Renal cortex interstitium (tissue), 11 donors: ENCODE measurements around the gene IFT122. TPM values are rescaled to one million over a fixed set of nuclear protein-coding genes. Genes with fewer than 3 reads are reported as not detected.
"Not testable (repeated sequence)": the region's sequence is repeated elsewhere in the genome, so short reads cannot be mapped to it uniquely, and the experiment has no call there.

Source experiments
- DNase-seq, 11 donors: peaks; one replicate each; pipeline ENCODE4 v3.0.0-alpha.2; 2013; ENCODE audit warnings: low read depth in 9 of 11, low spot score in 4 of 11; ENCODE audit errors: extremely low read depth in 1 of 11
- polyA plus RNA-seq, 3 donors: library from polyadenylated mRNA; unstranded; fragments of 120-200 nt; gene quantifications; one replicate each; pipeline ENCODE4 v1.2.1, GENCODE V29; 2013; ENCODE audit not compliant: insufficient read length in 3 of 3

Gene IFT122
- polyA plus RNA-seq, 3 donors, result 51.3 to 63.6 (median 62.5) TPM

DNA sequence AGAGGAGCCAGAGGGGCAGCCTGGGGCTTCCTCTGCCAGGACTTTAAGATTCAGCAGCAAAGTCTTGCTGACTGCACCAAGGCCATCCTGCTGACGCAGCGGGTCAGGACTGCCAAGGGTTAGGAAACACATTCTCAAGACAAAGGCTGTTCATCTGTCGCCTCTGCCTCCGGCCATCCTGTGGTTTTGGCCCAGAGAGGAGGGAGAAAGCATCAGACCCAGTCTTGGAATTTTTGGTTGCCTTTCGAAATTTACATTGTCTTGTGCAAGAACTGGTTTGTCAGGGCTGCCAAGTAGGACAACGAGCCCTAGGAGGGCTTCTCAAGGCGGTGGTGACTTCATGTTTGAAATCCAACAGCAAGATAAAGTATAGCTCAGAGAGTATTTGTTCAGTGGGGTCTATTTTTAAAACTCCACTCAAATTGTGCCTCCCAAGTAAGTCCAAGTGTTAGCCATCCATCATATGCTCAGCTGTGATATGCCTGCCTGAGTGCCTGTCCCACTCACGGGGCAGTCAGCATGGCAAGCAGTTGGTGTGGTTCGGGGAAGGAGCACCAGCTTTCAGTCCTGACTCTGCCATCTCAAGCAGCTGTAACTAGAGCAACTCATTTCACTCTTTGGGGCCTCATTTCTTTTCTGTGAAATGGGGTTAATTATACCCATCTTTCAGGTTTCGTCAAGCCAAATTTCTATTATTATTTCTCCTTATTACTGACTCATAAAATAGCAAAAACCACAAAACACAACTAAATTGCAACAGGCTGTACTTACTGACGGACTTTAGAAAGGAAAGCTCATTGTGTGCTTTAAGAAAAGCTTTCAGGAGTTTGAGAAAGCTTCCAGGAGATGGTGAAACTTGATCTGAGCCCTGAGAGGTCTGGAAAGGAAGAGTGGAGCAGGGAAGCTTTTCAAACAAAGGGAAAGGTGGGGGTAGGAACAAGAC lies 46.0 kb downstream of the IFT122 start:
- no peak for DNase-seq

GRCh38 chr3:129486664-129487035 lies 46.6 kb downstream of the IFT122 start:
- DNase-seq, result no peak

DNA sequence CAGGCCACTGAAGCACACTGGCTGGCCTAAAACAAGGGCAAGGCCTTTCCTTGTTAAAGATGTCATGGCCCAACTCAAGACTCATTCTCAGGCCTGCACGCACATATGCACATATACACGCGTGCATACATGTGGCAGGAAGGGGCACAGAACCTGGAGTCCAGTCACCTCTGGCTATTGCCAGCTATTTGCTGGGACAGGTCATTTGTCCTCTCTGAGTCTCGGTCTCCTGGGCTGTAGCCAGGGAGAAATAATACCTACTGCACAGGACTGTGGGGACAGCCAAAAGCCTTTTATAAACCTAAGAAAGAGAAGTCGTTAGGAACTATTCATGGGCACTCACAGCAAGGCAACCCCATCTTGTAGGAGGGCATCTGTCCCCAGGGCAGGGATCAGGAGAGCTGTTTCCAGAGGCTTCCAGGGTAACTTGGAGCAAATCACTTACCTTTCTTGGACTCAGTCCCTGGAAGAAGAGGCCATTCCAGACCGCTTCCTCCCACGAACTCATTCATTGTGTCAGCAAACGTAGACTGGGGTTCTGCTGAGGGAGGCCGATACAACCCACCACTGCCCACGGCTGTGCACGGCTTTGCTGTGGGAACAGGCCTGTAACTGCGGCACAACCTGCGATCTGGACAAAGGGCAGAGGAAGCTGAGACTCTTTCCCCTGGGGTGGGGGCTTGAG lies 47.3 kb downstream of the IFT122 start:
- DNase-seq, result no peak

DNA sequence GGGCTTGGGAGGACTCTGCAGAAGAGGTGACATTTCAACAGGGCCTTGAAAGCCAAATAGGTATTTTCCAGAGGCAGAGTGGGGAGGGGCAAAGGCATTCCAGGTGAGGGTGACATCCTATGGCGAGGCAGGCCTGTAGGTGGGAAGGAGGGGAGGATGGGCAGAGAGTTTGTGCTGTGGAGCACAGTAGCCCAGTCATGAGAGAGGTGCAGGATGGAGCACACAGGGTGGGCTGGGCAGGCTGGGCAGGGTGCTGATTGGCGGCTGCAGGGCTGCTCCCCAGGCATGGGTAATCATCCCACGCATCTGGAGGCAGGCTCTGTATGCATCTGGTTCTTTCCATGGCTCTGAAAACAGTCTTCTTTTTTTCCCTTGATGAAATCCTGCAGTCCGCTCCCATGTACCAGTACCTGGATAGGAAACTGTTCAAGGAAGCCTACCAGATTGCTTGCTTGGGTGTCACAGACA lies 47.9 kb downstream of the IFT122 start:
- not testable (repeated sequence) for DNase-seq

DNA sequence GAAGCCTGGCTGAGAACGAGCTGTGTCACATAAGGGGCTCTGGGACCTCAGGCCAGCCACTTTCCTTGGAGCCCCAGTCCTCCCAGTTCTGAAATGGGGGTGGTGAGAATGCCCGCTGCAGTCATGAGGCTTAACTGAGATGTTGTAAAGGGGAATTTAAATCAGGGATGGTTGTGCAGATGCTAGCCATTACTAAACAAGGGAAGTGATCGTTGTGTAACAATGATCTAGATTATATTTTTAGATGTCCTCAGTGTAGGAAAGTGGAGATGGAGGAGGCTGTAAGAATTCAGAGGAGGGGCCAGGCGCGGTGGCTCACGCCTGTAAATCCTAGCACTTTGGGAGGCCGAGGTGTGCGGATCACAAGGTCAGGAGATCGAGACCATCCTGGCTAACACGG lies 49.2 kb downstream of the IFT122 start:
- not testable (repeated sequence) for DNase-seq

DNA sequence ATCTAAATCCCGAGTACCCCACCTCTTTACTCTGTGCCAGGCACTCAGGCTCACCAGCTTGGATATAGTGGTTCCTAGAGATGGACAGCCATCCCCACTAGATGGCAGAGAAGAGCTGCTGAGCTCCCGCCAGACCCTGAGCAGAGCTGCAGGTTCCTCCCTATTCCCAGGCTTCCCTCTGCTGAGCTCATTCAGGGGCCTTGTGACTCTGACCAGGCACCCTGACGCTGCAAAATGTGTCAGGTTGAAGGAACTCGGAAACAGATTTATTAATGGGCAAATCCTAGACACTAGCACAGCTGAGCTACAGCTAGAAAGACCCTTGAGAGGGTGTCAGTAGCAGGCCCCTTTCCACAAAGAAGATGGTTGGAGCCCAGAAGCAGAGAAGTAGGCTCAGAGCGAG lies 50.2 kb downstream of the IFT122 start:
- DNase-seq, result peak; percentile 53 to 76 (median 67)

GRCh38 chr3:129491077-129491476 lies 51.1 kb downstream of the IFT122 start:
- DNase-seq, result not testable (repeated sequence)

GRCh38 chr3:129491794-129492193 lies 51.8 kb downstream of the IFT122 start:
- no peak for DNase-seq

DNA sequence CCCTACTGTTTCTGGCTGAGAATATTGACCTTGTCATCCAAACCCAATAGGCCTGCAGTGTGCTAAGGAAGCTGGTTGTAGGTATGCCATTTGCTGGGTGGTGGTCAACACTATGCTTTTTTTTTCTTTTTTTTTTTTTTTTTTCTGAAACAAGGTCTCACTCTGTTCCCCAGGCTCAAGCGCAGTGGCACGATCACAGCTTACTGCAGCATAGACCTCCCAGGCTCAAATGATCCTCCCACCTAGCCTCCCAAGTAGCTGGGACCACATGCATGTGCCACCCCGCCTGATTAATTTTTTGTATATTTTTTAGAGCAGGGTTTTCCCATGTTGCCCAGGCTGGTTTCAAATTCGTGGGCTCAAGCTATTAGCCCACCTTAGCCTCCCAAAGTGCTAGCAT lies 52.7 kb downstream of the IFT122 start:
- DNase-seq, result no peak

GRCh38 chr3:129493206-129493605 lies 53.2 kb downstream of the IFT122 start:
- DNase-seq, result no peak

DNA sequence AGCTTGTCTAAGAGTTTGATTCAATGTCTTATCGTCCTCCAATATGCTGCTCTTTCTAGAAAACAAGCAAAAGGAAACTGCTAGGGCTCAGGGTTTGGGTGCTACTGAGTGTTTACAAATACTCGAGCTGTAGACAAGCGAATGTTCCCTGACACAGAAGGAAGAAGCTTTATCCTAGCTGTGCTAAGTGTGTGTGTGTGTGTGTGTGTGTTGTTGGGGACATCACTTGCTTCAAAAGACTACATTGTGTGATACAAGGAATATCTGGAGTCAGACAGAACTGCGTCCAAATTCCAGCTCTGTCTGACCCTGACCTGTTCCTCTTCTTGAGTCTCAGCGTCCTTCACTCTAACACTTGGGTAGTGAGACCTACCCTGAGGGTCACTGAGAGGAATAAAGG lies 54.5 kb downstream of the IFT122 start:
- DNase-seq, result not testable (repeated sequence)

GRCh38 chr3:129495006-129495639 lies 55.1 kb downstream of the IFT122 start:
- not testable (repeated sequence) for DNase-seq

DNA sequence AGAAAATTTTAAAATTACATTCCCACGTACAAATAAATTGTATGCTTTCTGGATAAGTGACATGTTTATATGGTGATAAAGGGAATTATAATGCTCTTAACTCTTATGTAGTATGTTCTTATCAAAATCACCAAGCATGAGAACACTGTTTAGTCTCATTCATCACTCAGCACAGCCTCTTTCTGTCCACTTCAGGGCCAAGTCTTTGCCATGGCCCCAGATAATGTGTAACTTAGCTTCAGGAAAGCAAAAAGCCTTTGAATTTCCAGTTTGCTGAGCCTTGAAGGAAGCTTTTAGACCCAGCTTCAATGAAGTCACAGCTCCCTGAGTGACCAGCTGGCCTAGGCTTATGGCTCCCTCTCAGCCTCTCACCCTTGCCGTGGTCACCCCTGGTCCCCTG lies 57.9 kb downstream of the IFT122 start:
- DNase-seq, result not testable (repeated sequence)

- DNase-seq, result not testable (repeated sequence)
These were observed 58.8 kb downstream of the IFT122 start for GRCh38 chr3:129498603-129499488.

GRCh38 chr3:129499604-129500333 lies 59.7 kb downstream of the IFT122 start:
- DNase-seq, result not testable (repeated sequence)

GRCh38 chr3:129500334-129500658 lies 60.3 kb downstream of the IFT122 start:
- no peak for DNase-seq

DNA sequence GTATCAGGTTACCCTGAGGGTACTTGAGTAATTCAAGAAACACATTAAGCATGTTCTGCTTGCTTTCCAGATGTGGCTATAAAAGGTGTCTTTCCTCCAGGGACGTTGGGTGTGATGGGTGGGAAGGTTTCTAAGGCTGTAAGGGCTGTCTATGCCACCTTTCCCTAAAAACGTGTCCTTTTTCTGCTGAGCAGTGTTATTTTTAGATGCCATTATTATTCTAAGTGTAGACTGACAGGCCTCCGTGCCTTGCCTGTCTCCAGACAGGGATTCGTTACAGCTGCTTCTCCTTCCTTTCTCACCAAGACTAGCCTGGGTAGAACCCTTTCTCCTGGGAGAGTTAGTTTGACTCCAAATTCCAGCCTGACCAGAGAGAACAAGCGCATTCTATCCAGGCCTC lies 61.6 kb downstream of the IFT122 start:
- DNase-seq, result no peak
